Endothelial cell (in vitro differentiated cells): ENCODE measurements around the gene FADS1. TPM values are rescaled to one million over a fixed set of nuclear protein-coding genes. Genes with fewer than 3 reads are reported as not detected.

Source experiments
- DNase-seq: peaks from one replicate; pipeline ENCODE4 v3.0.0; 2021; ENCODE audit warnings: low spot score
- H3K27ac Mint-ChIP-seq: one replicate; pipeline ENCODE4 v1.8.0; 2021; ENCODE audit warnings: mixed read lengths, inconsistent platforms; ENCODE audit not compliant: unreplicated experiment
- H3K27me3 Mint-ChIP-seq: one replicate; pipeline ENCODE4 v1.8.0; 2021; ENCODE audit warnings: mild to moderate bottlenecking, moderate library complexity, mixed read lengths, inconsistent platforms; ENCODE audit not compliant: unreplicated experiment
- H3K36me3 Mint-ChIP-seq: one replicate; pipeline ENCODE4 v1.8.0; 2021; ENCODE audit warnings: mild to moderate bottlenecking, low read depth, mixed read lengths, inconsistent platforms; ENCODE audit not compliant: unreplicated experiment
- H3K4me1 Mint-ChIP-seq: one replicate; pipeline ENCODE4 v1.8.0; 2021; ENCODE audit warnings: mild to moderate bottlenecking, mixed read lengths, inconsistent platforms; ENCODE audit not compliant: unreplicated experiment
- H3K4me3 Mint-ChIP-seq: one replicate; pipeline ENCODE4 v1.8.0; 2021; ENCODE audit warnings: mild to moderate bottlenecking, mixed read lengths, inconsistent platforms; ENCODE audit not compliant: unreplicated experiment
- H3K9me3 Mint-ChIP-seq: one replicate; pipeline ENCODE4 v1.8.0; 2021; ENCODE audit warnings: mixed read lengths, inconsistent platforms; ENCODE audit not compliant: unreplicated experiment
- total RNA-seq: library from RNA; stranded (reverse); fragmentation: NEBNext Ultra II Directional; extraction: Animal tissue kit (Norgen Biotek cat#: 25700); gene quantifications from one replicate; pipeline ENCODE4 v1.2.1, GENCODE V29; 2021; ENCODE audit not compliant: unreplicated experiment
- TF ChIP-seq, protein P1 (sequence below): fragments of 200-600 bp; sonication (generic); IDR thresholded peaks from one replicate; pipeline ENCODE4 v1.5.0; 2021; ENCODE audit warnings: antibody characterized with exemption; ENCODE audit not compliant: unreplicated experiment

FADS1 gene
- total RNA-seq, 1 donor from 2014 or later, result 102 TPM

DNA sequence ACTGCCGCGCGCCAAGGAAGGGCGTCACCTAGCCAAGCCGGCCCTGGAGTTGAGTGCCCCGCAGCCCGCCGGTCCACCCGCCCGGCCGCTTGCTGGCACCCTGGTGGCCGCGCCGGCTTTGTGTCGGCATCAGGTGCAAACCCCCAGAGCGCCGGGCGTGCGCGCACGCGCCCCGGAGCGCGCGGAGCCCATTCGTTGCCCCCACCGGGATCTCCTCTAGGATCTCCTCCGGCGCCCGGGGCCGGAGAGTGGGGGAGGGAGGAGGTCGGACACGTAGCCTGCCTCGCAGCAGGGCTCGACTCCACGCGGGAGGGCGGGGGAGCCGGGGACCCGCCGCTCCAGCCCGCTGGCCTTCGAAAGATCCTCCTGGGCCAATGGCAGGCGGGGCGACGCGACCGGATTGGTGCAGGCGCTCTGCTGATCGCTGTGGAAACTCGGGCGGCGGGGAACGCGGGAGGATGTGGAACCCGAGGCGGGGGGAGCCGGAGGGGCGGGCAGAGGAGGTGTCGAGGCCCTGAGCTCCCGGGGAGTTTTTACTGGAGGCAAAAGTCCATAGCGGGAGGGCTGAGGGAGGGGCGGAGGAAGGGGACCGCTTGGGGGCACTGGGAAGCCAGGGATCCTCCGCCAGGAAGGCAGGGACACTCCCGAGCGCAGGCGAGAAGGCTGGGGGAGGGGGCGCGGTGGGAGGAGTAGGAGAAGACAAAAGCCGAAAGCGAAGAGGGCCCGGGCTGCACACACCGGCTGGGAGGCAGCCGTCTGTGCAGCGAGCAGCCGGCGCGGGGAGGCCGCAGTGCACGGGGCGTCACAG is 11.0 kb upstream of the FADS1 start, which contains the start of gene FADS2:
Gene FADS2 (plus strand): TSS at position 730 of the 808 bp plus-strand sequence. CDS start 91 bp downstream, outside the sequence.
- H3K27ac Mint-ChIP-seq, result peak within 1 kb of the TSS; percentile 89
- peaks cover 10% of the 10 kb centered on the region for H3K27me3 Mint-ChIP-seq
- H3K9me3 Mint-ChIP-seq, result no peaks in the 10 kb centered on the region
- peaks cover 11% of the 10 kb centered on the region for H3K36me3 Mint-ChIP-seq
- H3K4me3 Mint-ChIP-seq, result peak within 1 kb of the TSS; percentile 98
- peak; percentile 93 for DNase-seq
- peaks cover 44% of the 10 kb centered on the region for H3K4me1 Mint-ChIP-seq
- TF ChIP-seq, protein P1, sequence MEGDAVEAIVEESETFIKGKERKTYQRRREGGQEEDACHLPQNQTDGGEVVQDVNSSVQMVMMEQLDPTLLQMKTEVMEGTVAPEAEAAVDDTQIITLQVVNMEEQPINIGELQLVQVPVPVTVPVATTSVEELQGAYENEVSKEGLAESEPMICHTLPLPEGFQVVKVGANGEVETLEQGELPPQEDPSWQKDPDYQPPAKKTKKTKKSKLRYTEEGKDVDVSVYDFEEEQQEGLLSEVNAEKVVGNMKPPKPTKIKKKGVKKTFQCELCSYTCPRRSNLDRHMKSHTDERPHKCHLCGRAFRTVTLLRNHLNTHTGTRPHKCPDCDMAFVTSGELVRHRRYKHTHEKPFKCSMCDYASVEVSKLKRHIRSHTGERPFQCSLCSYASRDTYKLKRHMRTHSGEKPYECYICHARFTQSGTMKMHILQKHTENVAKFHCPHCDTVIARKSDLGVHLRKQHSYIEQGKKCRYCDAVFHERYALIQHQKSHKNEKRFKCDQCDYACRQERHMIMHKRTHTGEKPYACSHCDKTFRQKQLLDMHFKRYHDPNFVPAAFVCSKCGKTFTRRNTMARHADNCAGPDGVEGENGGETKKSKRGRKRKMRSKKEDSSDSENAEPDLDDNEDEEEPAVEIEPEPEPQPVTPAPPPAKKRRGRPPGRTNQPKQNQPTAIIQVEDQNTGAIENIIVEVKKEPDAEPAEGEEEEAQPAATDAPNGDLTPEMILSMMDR, result peak; percentile 8

DNA sequence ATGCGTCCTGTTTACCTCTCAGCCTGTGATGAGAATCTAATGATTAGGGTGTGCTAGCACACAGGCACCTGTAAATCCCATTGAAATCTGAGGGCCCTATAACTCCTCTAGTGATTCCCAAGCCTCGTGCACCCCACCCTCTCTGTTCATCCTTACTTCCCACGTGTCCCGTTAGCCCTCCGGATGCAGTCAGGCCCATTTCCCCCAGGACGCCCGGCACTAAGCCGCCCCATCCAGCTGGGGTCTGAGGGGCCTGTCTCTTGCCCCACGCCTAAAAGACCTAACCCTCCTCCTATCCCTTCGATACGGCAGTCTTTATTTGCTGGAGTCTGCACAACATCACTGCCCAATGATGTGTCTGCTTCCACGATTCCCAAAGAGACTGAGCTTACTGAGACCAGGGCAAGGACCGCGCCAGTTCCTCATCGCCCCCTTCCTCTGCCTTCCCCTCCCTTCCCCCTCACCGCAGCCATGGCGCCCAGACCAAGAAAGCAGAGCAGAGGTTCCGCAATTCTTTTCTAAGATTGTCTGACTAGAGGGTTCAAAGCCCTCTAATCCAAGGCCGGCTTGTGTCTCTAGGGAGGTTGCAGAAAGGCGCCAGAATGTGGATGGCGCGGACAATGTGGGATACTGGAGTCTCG is 10.2 kb upstream of the FADS1 start:
- DNase-seq, result no peak
- H3K27ac Mint-ChIP-seq, result peak overlapping the region; percentile 89
- H3K4me1 Mint-ChIP-seq, result peaks cover 39% of the 10 kb centered on the region
- H3K4me3 Mint-ChIP-seq, result peak overlapping the region; percentile 86
- H3K36me3 Mint-ChIP-seq, result peaks cover 7% of the 10 kb centered on the region
- TF ChIP-seq, protein P1, result no peak
- no peaks in the 10 kb centered on the region for H3K9me3 Mint-ChIP-seq
- H3K27me3 Mint-ChIP-seq, result peaks cover 9% of the 10 kb centered on the region

DNA sequence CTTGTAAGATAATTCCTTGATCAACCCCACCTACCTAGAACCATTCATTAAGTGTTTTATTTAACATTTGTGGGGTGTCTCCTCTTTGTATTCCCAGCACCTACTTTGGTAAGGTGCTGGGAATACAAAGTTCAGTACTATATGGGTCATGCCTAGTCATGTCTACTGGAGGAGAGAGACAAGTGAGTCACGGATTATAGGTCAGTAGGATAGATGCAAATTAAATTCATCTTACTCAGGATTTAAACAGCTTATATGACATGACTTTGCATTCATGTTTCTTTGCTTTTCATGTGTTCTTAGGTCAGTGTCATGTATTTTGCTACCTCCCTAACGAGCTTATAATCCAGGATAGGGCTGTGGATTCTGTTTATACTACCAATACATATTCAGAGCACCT is 3.4 kb upstream of the FADS1 start:
- TF ChIP-seq, protein P1, result no peak
- H3K4me1 Mint-ChIP-seq, result peaks cover 13% of the 10 kb centered on the region
- H3K4me3 Mint-ChIP-seq, result no peak overlapping the region
- H3K27me3 Mint-ChIP-seq, result peaks cover 13% of the 10 kb centered on the region
- no peaks in the 10 kb centered on the region for H3K36me3 Mint-ChIP-seq
- DNase-seq, result no peak
- H3K9me3 Mint-ChIP-seq, result no peaks in the 10 kb centered on the region
- H3K27ac Mint-ChIP-seq, result no peak overlapping the region

DNA sequence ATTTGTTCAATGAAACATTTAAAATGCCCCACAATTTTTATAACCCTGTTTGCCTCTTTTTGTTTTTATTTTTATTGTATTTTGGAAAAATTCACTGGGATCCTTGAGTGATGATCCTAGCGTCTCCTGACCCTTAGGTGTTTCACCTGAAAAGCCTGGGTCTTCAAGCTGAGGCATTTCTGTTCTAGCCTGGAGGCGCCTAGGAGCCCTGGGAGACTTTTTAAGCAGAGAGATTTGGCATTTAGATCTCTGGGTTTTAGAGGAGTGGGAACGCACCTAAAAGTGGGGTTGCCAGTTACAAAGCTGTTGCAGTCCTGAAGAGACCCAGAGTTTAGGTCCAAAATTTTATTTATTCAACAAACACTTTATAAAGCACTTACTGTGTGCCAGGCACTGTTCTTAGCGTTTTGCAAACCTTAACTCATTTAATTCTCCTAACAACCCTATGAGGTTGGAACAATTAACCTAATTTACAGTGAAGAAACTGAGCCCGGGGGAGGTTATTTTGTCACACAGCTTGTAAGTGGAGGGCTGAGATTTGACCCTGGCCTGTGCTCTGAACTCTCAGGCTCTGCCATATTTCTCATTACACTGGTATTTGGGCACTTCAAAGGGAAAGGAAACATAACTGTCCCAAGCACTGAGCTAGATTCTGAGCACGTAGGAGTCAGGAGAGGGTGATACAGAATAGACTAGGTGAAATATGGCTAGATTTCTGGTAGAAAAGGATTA is 834 bp upstream of the FADS1 start:
- H3K9me3 Mint-ChIP-seq, result no peaks in the 10 kb centered on the region
- TF ChIP-seq, protein P1, result no peak
- H3K36me3 Mint-ChIP-seq, result peaks cover 9% of the 10 kb centered on the region
- peak overlapping the region; percentile 61 for H3K27ac Mint-ChIP-seq
- H3K4me3 Mint-ChIP-seq, result peak overlapping the region; percentile 90
- DNase-seq, result no peak
- H3K27me3 Mint-ChIP-seq, result peaks cover 16% of the 10 kb centered on the region
- H3K4me1 Mint-ChIP-seq, result peaks cover 16% of the 10 kb centered on the region
